Upper lobe of left lung (tissue), 6 donors: Measurements from ENCODE around the gene TAF3. TPM values are rescaled to one million over a fixed set of nuclear protein-coding genes. Genes with fewer than 3 reads are reported as not detected.

Source experiments
- ATAC-seq, 2 donors: fragments of 200-7000 bp; cut with Tn5 transposase; one replicate each; pipeline ENCODE4 v1.9.1; 2022; ENCODE audit warnings: mild to moderate bottlenecking in 2 of 2, moderate library complexity in 2 of 2; ENCODE audit not compliant: low FRiP score in 2 of 2
- DNase-seq, 2 donors: peaks; one replicate each; pipeline ENCODE4 v3.0.0-alpha.2; 2019 to 2020
- H3K27ac ChIP-seq, 4 donors: fragments of 200-600 bp; sonication (generic); one replicate each; pipeline ENCODE4 v1.5.1; 2016 to 2019
- H3K27me3 ChIP-seq, 4 donors: fragments of 200-600 bp; sonication (generic); one replicate each; pipeline ENCODE4 v1.5.1; 2017 to 2019
- H3K36me3 ChIP-seq, 4 donors: fragments of 200-600 bp; sonication (generic); one replicate each; pipeline ENCODE4 v1.5.1; 2016 to 2019
- H3K4me1 ChIP-seq, 4 donors: fragments of 200-600 bp; sonication (generic); one replicate each; pipeline ENCODE4 v1.5.1; 2018 to 2019
- H3K4me3 ChIP-seq, 4 donors: fragments of 200-600 bp; sonication (generic); one replicate each; pipeline ENCODE4 v1.5.1; 2017 to 2019; ENCODE audit warnings: mild to moderate bottlenecking in 2 of 4, moderate library complexity in 1 of 4
- H3K9me3 ChIP-seq, 4 donors: fragments of 200-600 bp; sonication (generic); one replicate each; pipeline ENCODE4 v1.5.1; 2018 to 2019
- CTCF ChIP-seq, 6 experiments: fragments of 450-650 bp in 4 of 6; fragments of 200-600 bp in 2 of 6; sonication (generic) in 2 of 6; IDR thresholded peaks; one replicate each; pipeline ENCODE4 v1.5.1; 2016 to 2019; ENCODE audit warnings: antibody characterized with exemption in 6 of 6
- EP300 ChIP-seq, 4 donors: sonication (generic); formaldehyde crosslinking; IDR thresholded peaks; one replicate each; pipeline ENCODE4 v1.5.1; 2017; ENCODE audit warnings: antibody characterized with exemption in 4 of 4, control low read depth in 2 of 4
- POLR2A ChIP-seq, 4 donors: fragments of 450-650 bp; IDR thresholded peaks; one replicate each; pipeline ENCODE4 v1.5.1; 2016 to 2017; ENCODE audit warnings: antibody characterized with exemption in 4 of 4, mild to moderate bottlenecking in 2 of 4
- POLR2AphosphoS5 ChIP-seq, 2 donors: sonication (generic); formaldehyde crosslinking; IDR thresholded peaks; one replicate each; pipeline ENCODE4 v1.5.1; 2017; ENCODE audit warnings: antibody characterized with exemption in 2 of 2
- WGBS, 2 donors: methylation state at CpG; one replicate each; pipeline ENCODE4 v1.1.5; 2017 to 2018; 5-methylcytosine and 5-hydroxymethylcytosine counted together
- total RNA-seq, 6 donors: library from RNA; depleted of rRNA in 4 of 6; stranded (reverse); fragments of >200 nt in 4 of 6; gene quantifications; one replicate each; pipeline versions ENCODE4 v1.1.0 to v1.2.1, GENCODE V29; 2016 to 2021
- donor health status: DM: no; HTN: no; CAD: no; lungs with moderate emphysema.
- donor health status: DM: no; HTN: yes; CAD: no; lungs with severe emphysema.

Gene TAF3
- total RNA-seq, 6 donors from 2014 or later: 6.8 to 16.8 (median 10.1) TPM

GRCh38 chr10:8056378-8056777, 238.1 kb downstream of the TAF3 start:
- H3K36me3 ChIP-seq: no peaks in the 10 kb centered on the region
- TF ChIP-seq CTCF (IDR thresholded peaks at IDR 0.05) (no peak), EP300 (IDR thresholded peaks at IDR 0.05) (no peak), POLR2A (IDR thresholded peaks at IDR 0.05) (no peak), POLR2AphosphoS5 (IDR thresholded peaks at IDR 0.05) (no peak)
- no peaks in the 10 kb centered on the region for H3K9me3 ChIP-seq
- WGBS, 2 donors: 31 to 43% methylated on average over 6 of the region's 6 CpGs
- peaks cover 0 to 64% (median 31%) of the 10 kb centered on the region in 4 donors for H3K27me3 ChIP-seq
- ATAC-seq (no peak), DNase-seq (no peak)
- peak overlapping the region; percentile 61 to 88 (median 82) for H3K27ac ChIP-seq
- H3K4me1 ChIP-seq: peaks cover 43 to 88% (median 60%) of the 10 kb centered on the region in 4 donors
- H3K4me3 ChIP-seq: peak overlapping the region; percentile 6 to 60 (median 54)

GRCh38 chr10:8056871-8057331, 238.6 kb downstream of the TAF3 start:
- ATAC-seq: no peak
- WGBS, 2 donors: 31 to 41% methylated on average over 13 of the region's 13 CpGs
- peak overlapping the region in 3 of 4 donors; percentile 54 to 60 (median 54) for H3K4me3 ChIP-seq
- peaks cover 0 to 58% (median 27%) of the 10 kb centered on the region in 4 donors for H3K27me3 ChIP-seq
- DNase-seq: no peak
- no peaks in the 10 kb centered on the region for H3K9me3 ChIP-seq
- H3K27ac ChIP-seq: peak overlapping the region; percentile 61 to 88 (median 82)
- H3K4me1 ChIP-seq: peaks cover 37 to 87% (median 56%) of the 10 kb centered on the region in 4 donors
- H3K36me3 ChIP-seq: no peaks in the 10 kb centered on the region
- TF ChIP-seq POLR2A (IDR thresholded peaks at IDR 0.05) (peak in 1 of 4 donors; percentile 31), CTCF (IDR thresholded peaks at IDR 0.05) (no peak)

GRCh38 chr10:8057636-8058273, 239.4 kb downstream of the TAF3 start:
- DNase-seq: no peak
- Histone ChIP-seq H3K9me3 (no peaks in the 10 kb centered on the region), H3K4me3 (peak overlapping the region in 3 of 4 donors; percentile 54 to 60 (median 54)), H3K27ac (peak overlapping the region; percentile 34 to 88 (median 82)), H3K36me3 (no peaks in the 10 kb centered on the region), H3K27me3 (peaks cover 0 to 50% (median 22%) of the 10 kb centered on the region in 4 donors), H3K4me1 (peaks cover 32 to 80% (median 50%) of the 10 kb centered on the region in 4 donors)
- no peak for ATAC-seq
- 60 to 66% methylated on average over 11 to 15 of the region's 15 CpGs for WGBS, 2 donors
- TF ChIP-seq POLR2AphosphoS5 (IDR thresholded peaks at IDR 0.05) (no peak), EP300 (IDR thresholded peaks at IDR 0.05) (no peak), POLR2A (IDR thresholded peaks at IDR 0.05) (no peak), CTCF (IDR thresholded peaks at IDR 0.05) (no peak)

- Histone ChIP-seq H3K27ac (peak overlapping the region; percentile 34 to 88 (median 82)), H3K36me3 (no peaks in the 10 kb centered on the region), H3K9me3 (no peaks in the 10 kb centered on the region), H3K27me3 (peaks cover 0 to 43% (median 19%) of the 10 kb centered on the region in 4 donors), H3K4me1 (peaks cover 26 to 72% (median 44%) of the 10 kb centered on the region in 4 donors), H3K4me3 (peak overlapping the region in 1 of 4 donors; percentile 32)
- DNase-seq (peak in 1 of 2 donors; percentile 81), ATAC-seq (no peak)
- no peak for TF ChIP-seq POLR2AphosphoS5 (IDR thresholded peaks at IDR 0.05)
- WGBS, 2 donors: 56 to 63% methylated on average over 22 to 35 of the region's 45 CpGs
Measured at GRCh38 chr10:8058274-8059111, 240.2 kb downstream of the TAF3 start.
